Right lobe of liver (tissue), 6 donors: ENCODE results near the gene RCE1. TPM values are rescaled to one million over a fixed set of nuclear protein-coding genes. Genes with fewer than 3 reads are reported as not detected.

Source experiments
- ATAC-seq, 4 donors: fragments of 200-7000 bp; cut with Tn5 transposase; one replicate each; pipeline ENCODE4 v1.9.1; 2020; ENCODE audit warnings: mild to moderate bottlenecking in 4 of 4, moderate library complexity in 4 of 4
- DNase-seq, 3 donors: peaks; one replicate each; pipeline ENCODE4 v3.0.0-alpha.2; 2020
- H3K27ac ChIP-seq, 3 donors: fragments of 200-600 bp; one replicate each; pipeline ENCODE4 v1.8.0; 2022
- H3K27me3 ChIP-seq, 2 donors: fragments of 200-600 bp; one replicate each; pipeline ENCODE4 v1.8.0; 2022
- H3K36me3 ChIP-seq, 4 donors: fragments of 200-600 bp; sonication (generic) in 1 of 4; one replicate each; pipeline versions ENCODE4 v1.5.1 to v1.8.0; 2017 to 2022; ENCODE audit warnings: control low read depth in 1 of 4
- H3K4me1 ChIP-seq, 4 donors: fragments of 200-600 bp; sonication (generic) in 1 of 4; one replicate each; pipeline versions ENCODE4 v1.5.1 to v1.8.0; 2017 to 2022; ENCODE audit warnings: control low read depth in 1 of 4
- H3K4me3 ChIP-seq, 3 donors: fragments of 200-600 bp; one replicate each; pipeline ENCODE4 v1.8.0; 2022
- H3K9me3 ChIP-seq, 4 donors: fragments of 200-600 bp; sonication (generic) in 1 of 4; one replicate each; pipeline versions ENCODE4 v1.5.1 to v1.8.0; 2017 to 2022; ENCODE audit warnings: control low read depth in 1 of 4
- CTCF ChIP-seq, 4 donors: fragments of 200-600 bp in 3 of 4; fragments of 450-650 bp in 1 of 4; IDR thresholded peaks; one replicate each; pipeline versions ENCODE4 v1.5.1 to v1.8.0; 2016 to 2022; ENCODE audit warnings: antibody characterized with exemption in 4 of 4, mild to moderate bottlenecking in 2 of 4
- POLR2A ChIP-seq: fragments of 450-650 bp; IDR thresholded peaks from one replicate; pipeline ENCODE4 v1.6.1; 2017; ENCODE audit warnings: antibody characterized with exemption, mild to moderate bottlenecking
- WGBS: methylation state at CpG from one replicate; pipeline ENCODE4 v1.1.6; 2018; ENCODE audit warnings: low coverage, low lambda C conversion rate; ENCODE audit not compliant: insufficient coverage; ENCODE audit errors: missing lambda C conversion rate; 5-methylcytosine and 5-hydroxymethylcytosine counted together
- intact Hi-C, 2 donors: fragments of 100-400 bp; cut with DNase I; formaldehyde crosslinking; loops; one replicate each; pipeline versions ENCODE4 v1.11.2 to v1.14.1; 2022
- total RNA-seq, 6 experiments: library from RNA; depleted of rRNA in 2 of 6; stranded (reverse); fragments of >200 nt in 2 of 6; fragmentation: NEBNext Ultra II Directional in 3 of 6; extraction: Animal tissue kit (Norgen Biotek cat#: 25700) in 3 of 6; gene quantifications; one replicate each; pipeline versions ENCODE4 v1.1.0 to v1.2.4, GENCODE V29; 2016 to 2023
- donor health status: DM: no; HTN: yes; CAD: no.
- donor health status: DM: no; HTN: no; CAD: no.
- donor health status: DM: no; HTN: no; CAD: no.
- donor health status: DM: no; HTN: yes; CAD: no.
- donor health status: DM: no; HTN: yes; CAD: no.

The RCE1 gene
- total RNA-seq, 6 experiments from 2014 or later, result 3.1 to 7.7 (median 4.5) TPM

GRCh38 chr11:66849501-66850234, 6.4 kb downstream of the RCE1 start:
- peaks cover 0 to 6% (median 0%) of the 10 kb centered on the region in 4 donors for H3K4me1 ChIP-seq
- WGBS, result 100% methylated on average over 6 of the region's 22 CpGs
- H3K4me3 ChIP-seq, result no peak overlapping the region
- ATAC-seq (no peak), DNase-seq (peak in 2 of 3 donors; percentile 11 to 47)
- H3K27ac ChIP-seq, result no peak overlapping the region
- TF ChIP-seq CTCF (IDR thresholded peaks at IDR 0.05) (no peak), POLR2A (no peak)
- H3K9me3 ChIP-seq, result no peaks in the 10 kb centered on the region
- intact Hi-C loops, result loop anchor here in 1 of 2 donors (10.0 kb wide), 1 partner anchor 95 kb away; no protein-coding TSS in a partner anchor
- no peaks in the 10 kb centered on the region for H3K27me3 ChIP-seq
- H3K36me3 ChIP-seq, result peaks cover 0 to 49% (median 24%) of the 10 kb centered on the region in 4 donors

GRCh38 chr11:66850235-66850587, 7.0 kb downstream of the RCE1 start:
- Histone ChIP-seq H3K9me3 (no peaks in the 10 kb centered on the region), H3K4me3 (no peak overlapping the region), H3K4me1 (peaks cover 0 to 4% (median 0%) of the 10 kb centered on the region in 4 donors), H3K27me3 (no peaks in the 10 kb centered on the region), H3K36me3 (peaks cover 0 to 49% (median 24%) of the 10 kb centered on the region in 4 donors), H3K27ac (no peak overlapping the region)
- no CpG with 5 or more reads among the region's 10 CpGs for WGBS
- DNase-seq (no peak), ATAC-seq (no peak)
- intact Hi-C loops, result loop anchor here in 1 of 2 donors (10.0 kb wide), 1 partner anchor 95 kb away; no protein-coding TSS in a partner anchor
- TF ChIP-seq CTCF (IDR thresholded peaks at IDR 0.05), result no peak
- TF ChIP-seq POLR2A, result no peak

DNA sequence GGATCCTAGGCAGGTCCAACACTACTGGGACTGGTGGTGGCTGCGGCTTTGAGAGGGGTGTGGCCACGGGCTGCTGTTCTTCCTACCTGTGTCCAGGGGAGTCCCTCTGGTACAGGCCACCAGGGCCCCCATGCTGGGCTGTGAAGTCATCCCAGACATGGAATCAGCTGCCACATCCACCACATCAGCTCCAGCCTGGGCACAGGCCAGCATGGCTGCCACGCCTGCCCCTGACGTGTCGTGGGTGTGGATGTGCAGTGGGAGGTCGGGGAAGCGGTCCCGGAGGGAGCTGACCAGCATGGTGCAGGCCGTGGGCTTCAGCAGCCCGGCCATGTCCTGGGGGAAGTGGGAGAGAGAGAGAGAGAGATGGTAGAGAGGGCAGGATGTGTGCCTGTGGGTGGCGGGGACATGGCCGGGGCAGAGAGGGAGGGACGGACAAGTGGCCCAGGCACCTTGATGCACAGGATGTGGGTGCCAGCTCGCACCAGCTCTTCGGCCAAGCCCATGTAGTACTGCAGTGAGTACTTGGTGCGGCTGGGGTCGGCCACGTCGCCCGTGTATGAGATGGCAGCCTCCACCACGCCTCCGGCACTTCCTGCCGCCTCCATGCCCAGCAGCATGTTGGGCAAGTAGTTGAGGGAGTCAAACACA, 7.5 kb downstream of the RCE1 start:
- Histone ChIP-seq H3K27ac (no peak overlapping the region), H3K36me3 (peaks cover 0 to 48% (median 23%) of the 10 kb centered on the region in 4 donors), H3K27me3 (no peaks in the 10 kb centered on the region), H3K9me3 (no peaks in the 10 kb centered on the region), H3K4me1 (peaks cover 0 to 4% (median 0%) of the 10 kb centered on the region in 4 donors), H3K4me3 (no peak overlapping the region)
- intact Hi-C loops, result loop anchor here in 1 of 2 donors (10.0 kb wide), 1 partner anchor 94 kb away; no protein-coding TSS in a partner anchor
- ATAC-seq (no peak), DNase-seq (peak in 2 of 3 donors; percentile 24 to 46)
- TF ChIP-seq POLR2A, result no peak
- 83% methylated on average over 10 of the region's 23 CpGs for WGBS

DNA sequence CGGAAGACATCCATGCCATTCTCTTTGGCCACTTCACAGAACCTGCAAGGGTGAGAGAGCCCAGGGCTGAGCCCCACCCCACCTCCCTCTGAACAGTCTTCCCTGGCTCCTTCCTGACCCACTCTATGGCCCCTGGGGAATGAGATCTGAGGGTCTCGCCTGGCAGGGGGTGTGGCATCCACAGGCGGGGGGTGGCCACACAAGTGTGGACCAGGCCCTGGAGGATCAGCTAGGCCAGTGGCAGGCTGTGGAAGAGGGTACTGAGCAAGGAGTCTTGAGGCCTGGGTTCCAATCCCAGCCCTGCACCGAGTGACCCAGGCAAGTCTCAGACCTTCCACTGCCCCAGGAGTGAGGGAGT, 8.0 kb downstream of the RCE1 start:
- peak in 1 of 3 donors; percentile 36 for DNase-seq
- Histone ChIP-seq H3K36me3 (peaks cover 0 to 48% (median 21%) of the 10 kb centered on the region in 4 donors), H3K27me3 (no peaks in the 10 kb centered on the region), H3K4me1 (peaks cover 0 to 4% (median 0%) of the 10 kb centered on the region in 4 donors), H3K27ac (no peak overlapping the region), H3K9me3 (no peaks in the 10 kb centered on the region), H3K4me3 (no peak overlapping the region)
- intact Hi-C loops, result loop anchor here in 1 of 2 donors (10.0 kb wide), 1 partner anchor 94 kb away; no protein-coding TSS in a partner anchor
- no peak for ATAC-seq
- no peak for TF ChIP-seq POLR2A
- no peak for TF ChIP-seq CTCF (IDR thresholded peaks at IDR 0.05)
- no CpG with 5 or more reads among the region's 4 CpGs for WGBS
